Gastrocnemius medialis (tissue), 4 donors: ENCODE data around the gene APOBEC3B.

Experiments used
- CTCF ChIP-seq, 5 experiments: fragments of 450-650 bp in 3 of 5; fragments of 200-600 bp in 2 of 5; sonication (generic) in 2 of 5; IDR thresholded peaks in 4 of 5; conservative IDR thresholded peaks in 1 of 5; 1 replicate in 4 of 5; 2 replicates in 1 of 5; pipeline ENCODE4 v1.5.1; 2016 to 2019; ENCODE audit warnings: antibody characterized with exemption in 5 of 5, mild to moderate bottlenecking in 3 of 5, moderate library complexity in 3 of 5
- POLR2A ChIP-seq, 2 donors: fragments of 450-650 bp; IDR thresholded peaks; one replicate each; pipeline ENCODE4 v1.6.1; 2017; ENCODE audit warnings: antibody characterized with exemption in 2 of 2, mild to moderate bottlenecking in 2 of 2, moderate library complexity in 2 of 2

GRCh38 chr22:38974170-38974825 is 7.8 kb upstream of the APOBEC3B start:
- no peak for TF ChIP-seq CTCF (IDR thresholded peaks at IDR 0.05 in 4 of 5, conservative IDR thresholded peaks at IDR 0.05 in 1 of 5)
- TF ChIP-seq POLR2A (IDR thresholded peaks at IDR 0.05), result no peak
